Activated CD4-positive, alpha-beta T cell treated with anti-CD3 and anti-CD28 coated beads, Interleukin-10, Interleukin-2, amounts not matched to agents 100 ng/mL and 50 ng/mL, durations not matched to agents 16 hours and 8 hours (primary cell): ENCODE results near the gene PXT1.
A peak's percentile ranks its signal among the peaks of the same experiment; 100 is the strongest.
"Not testable (repeated sequence)": the region's sequence is repeated elsewhere in the genome, so short reads cannot be mapped to it uniquely, and the experiment has no call there.

ENCODE experiments used
- DNase-seq: peaks from one replicate; pipeline ENCODE4 v3.0.0-alpha.2; 2020

Gene PXT1

GRCh38 chr6:36368421-36368820 lies 74.2 kb downstream of the PXT1 start:
- DNase-seq, result no peak

DNA sequence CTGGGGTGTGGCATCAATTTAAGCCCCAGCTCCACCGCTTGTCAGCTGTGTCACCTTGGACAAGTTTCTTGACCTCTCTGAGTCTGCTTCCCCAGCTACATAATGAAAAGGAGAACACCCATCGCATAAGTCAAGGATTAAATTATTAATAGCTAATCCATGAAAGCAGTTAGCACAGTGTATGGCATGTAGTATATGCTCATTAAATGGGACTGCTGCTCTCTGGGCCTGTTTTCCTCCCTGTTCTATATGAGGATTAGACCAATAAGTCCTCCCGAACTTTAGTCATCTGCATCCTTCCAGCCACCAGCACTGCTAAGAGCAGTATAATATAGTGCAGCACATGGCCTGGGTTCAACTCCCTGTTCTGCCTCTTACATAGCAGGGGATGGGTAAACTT lies 74.9 kb downstream of the PXT1 start:
- no peak for DNase-seq

GRCh38 chr6:36364669-36365479 lies 77.8 kb downstream of the PXT1 start:
- DNase-seq, result no peak

DNA sequence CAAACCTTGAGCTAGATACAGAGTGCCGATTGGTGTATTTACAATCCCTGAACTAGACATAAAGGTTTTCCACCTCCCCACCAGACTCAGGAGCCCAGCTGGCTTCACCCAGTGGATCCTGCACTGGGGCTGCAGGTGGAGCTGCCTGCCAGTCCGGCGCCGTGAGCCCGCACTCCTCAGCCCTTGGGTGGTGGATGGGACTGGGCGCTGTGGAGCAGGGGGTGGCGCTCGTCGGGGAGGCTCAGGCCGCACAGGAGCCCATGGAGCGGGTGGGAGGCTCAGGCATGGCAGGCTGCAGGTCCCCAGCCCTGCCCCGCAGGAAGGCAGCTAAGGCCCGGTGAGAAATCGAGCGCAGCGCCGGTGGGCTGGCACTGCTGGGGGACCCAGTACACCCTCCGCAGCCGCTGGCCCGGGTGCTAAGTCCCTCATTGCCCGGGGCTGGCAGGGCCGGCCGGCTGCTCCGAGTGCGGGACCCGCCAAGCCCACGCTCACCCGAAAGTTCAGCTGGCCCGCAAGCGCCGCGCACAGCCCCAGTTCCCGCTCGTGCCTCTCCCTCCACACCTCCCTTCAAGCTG lies 78.5 kb downstream of the PXT1 start:
- DNase-seq, result not testable (repeated sequence)

DNA sequence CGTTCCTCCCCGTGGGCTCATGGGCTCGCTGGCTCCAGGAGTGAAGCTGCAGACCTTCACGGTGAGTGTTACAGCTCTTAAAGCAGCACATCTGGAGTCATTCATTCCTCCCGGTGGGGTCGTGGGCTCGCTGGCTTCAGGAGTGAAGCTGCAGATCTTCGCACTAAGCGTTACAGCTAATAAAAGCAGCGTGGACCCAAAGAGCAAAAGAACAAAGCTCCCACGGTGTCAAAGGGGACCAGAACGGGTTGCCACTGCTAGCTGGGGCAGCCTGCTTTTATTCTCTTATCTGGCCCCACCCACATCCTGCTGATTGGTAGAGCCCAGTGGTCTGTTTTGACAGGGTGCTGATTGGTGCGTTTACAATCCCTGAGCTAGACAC lies 79.3 kb downstream of the PXT1 start:
- DNase-seq, result not testable (repeated sequence)

DNA sequence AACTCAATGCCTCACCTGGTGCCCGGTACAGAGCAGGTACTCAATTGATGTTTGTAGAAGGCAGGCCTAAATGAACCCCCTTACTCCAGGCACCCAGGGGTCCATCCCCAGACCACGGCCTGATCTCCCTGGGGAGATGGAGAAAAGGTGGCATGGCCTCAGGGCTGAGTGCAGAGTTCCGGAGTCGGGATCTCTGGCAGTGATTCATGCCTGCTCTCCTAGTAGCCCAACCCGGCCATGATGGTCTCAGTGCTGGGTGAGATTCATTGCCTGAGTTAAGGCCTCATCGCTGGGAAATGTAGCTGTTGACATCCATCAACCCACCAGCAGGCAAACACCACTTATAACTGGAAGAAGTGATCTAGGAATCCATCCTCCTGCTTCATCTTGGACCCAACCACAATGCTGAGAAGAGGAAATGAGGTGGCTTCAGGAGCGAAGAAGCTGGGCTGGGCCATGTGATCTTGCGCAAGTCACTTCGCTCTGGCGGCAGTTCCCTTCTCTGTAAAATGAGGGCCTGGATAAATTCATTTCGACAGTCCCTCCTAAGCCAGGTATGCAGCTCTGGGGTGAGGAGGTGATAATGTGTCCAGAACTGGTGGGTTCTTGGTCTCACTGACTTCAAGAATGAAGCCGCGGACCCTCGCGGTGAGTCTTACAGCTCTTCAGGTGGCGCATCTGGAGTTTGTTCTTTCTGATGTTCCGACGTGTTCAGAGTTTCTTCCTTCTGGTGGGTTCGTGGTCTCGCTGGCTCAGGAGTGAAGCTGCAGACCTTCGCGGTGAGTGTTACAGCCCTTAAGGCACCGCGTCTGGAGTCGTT lies 79.9 kb downstream of the PXT1 start:
- no peak for DNase-seq

DNA sequence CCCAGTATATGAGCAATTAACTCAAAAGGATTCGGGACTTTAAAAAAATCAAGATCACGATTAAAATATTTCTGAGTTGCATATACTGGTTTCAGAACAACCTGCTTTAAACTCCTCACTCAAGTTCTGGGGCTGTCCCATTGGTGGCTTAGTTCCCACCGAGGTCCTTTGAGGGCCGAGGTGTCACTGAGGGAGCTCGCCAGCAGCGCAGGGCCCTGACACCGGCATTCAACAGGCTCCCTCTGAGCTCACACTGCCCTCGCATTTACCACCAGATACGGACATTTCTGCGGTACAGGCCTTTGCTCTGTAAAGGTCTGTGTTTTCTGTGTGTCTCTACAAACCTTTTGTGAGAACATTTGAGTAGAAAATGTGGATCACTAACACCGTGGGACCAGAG lies 81.6 kb downstream of the PXT1 start:
- DNase-seq, result no peak

- DNase-seq, result peak; percentile 76
These were observed 82.2 kb downstream of the PXT1 start for GRCh38 chr6:36360241-36361054.

GRCh38 chr6:36358226-36358915 lies 84.3 kb downstream of the PXT1 start:
- no peak for DNase-seq

DNA sequence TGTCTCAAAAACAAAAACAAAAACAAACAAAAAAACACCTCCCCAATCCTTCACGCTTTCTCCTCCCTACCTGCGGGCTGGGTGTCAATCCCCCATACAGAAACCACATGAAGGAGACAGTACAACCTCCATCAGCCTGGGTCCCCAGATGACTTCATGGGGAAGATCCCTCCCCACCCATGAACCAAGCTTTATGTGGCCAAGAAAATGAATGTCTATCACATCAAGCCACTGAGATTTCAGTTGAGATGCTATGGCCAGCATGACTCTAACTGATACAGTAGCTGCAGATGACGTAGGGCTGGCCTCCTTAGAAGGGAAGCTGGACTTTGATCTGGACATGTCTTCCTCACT lies 84.8 kb downstream of the PXT1 start:
- DNase-seq, result peak; percentile 23

GRCh38 chr6:36355819-36356218 lies 86.8 kb downstream of the PXT1 start:
- peak; percentile 72 for DNase-seq

- no peak for DNase-seq
These were observed 89.2 kb downstream of the PXT1 start for GRCh38 chr6:36353411-36353915.

- no peak for DNase-seq
These were observed 90.0 kb downstream of the PXT1 start for GRCh38 chr6:36352477-36353157.

- DNase-seq, result no peak
These were observed 91.7 kb downstream of the PXT1 start for GRCh38 chr6:36350681-36351571.

GRCh38 chr6:36350082-36350481 lies 92.6 kb downstream of the PXT1 start:
- no peak for DNase-seq

GRCh38 chr6:36349240-36349639 lies 93.4 kb downstream of the PXT1 start:
- no peak for DNase-seq

DNA sequence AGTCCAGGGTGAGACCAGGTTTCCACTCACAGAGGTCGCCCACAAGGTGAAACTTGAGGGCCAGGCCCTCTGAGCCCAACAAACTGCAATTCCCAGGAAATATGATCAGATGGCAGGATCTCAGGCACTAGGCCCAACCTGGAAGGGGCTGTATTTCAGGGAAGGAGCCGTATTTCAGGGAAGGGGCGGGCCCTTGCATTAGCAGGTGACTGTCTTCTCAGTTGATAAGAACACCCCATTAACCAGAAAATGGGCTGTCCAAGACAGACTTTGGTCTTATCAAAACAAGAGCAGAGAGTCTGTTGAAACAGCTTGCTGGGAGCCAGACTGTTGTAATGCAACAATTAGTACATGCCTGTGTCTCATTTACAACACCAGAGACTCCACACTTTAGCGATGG lies 95.0 kb downstream of the PXT1 start:
- DNase-seq, result no peak

- no peak for DNase-seq
These were observed 96.0 kb downstream of the PXT1 start for GRCh38 chr6:36346486-36347273.

- no peak for DNase-seq
These were observed 96.8 kb downstream of the PXT1 start for GRCh38 chr6:36345681-36346466.
